ENCODE results near the gene POLR2I. TPM values are rescaled to one million over a fixed set of nuclear protein-coding genes. Genes with fewer than 3 reads are reported as not detected.

The POLR2I gene
- total and polyA plus RNA-seq, 2 of the 13 experiments (the other 11 are each of a cell fraction or from before 2014, with no cell fraction given): 40.5 to 104 TPM

DNA sequence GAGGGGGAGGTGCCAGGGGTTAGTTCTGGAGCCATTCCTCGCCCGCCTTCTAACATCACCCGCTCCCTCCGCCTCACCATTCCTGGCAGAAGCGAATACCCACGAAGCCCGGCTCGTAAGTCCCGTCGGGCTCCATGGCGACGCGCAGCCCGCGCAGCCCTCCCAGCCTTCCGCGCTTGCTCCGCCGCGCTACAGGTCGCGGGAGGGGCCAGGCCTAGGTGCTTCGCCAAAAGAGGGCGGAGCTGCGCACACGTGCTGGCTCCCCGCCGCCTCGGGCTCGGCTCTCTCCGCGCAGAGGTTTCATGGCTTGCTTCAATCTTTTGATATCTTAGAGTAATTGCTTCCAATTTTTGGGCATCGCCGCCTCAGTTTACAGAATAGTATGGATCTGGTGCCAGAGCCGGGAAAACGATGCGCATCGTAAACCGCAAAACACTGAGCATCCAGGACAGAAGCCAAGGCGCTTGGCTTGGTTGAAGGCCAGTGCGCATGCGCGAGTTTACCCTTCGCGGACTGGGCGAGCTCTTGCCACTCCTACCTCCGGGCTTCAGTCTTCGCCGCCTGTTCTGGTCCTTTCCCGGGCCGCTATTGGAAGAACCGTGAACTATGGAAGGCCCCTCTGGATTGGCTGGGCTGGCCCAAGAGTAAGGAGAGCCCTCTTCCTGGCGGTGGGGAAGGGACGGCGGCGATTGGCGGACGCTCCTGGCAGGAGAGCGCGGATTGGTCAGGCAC, at the start of gene POLR2I (continued):
- peak; percentile 78; the same call in 1 of the 2 replicates for TF ChIP-seq ZNF367 (CRISPR knock-in tag; IDR thresholded peaks at IDR 0.05; ENCODE audit: borderline replicate concordance)
- TF ChIP-seq ZMAT5 (CRISPR knock-in tag; IDR thresholded peaks at IDR 0.05; ENCODE audit: borderline replicate concordance, low read depth): no peak
- no peak for TF ChIP-seq ZNF296 (CRISPR knock-in tag; conservative IDR thresholded peaks at IDR 0.05)
- peak; percentile 72 for TF ChIP-seq ZNF598 (CRISPR knock-in tag; IDR thresholded peaks at IDR 0.05; ENCODE audit: borderline replicate concordance)
- no peak for TF ChIP-seq ZNF282 (IDR thresholded peaks at IDR 0.05; ENCODE audit: partially characterized antibody)
- TF ChIP-seq, protein P1, sequence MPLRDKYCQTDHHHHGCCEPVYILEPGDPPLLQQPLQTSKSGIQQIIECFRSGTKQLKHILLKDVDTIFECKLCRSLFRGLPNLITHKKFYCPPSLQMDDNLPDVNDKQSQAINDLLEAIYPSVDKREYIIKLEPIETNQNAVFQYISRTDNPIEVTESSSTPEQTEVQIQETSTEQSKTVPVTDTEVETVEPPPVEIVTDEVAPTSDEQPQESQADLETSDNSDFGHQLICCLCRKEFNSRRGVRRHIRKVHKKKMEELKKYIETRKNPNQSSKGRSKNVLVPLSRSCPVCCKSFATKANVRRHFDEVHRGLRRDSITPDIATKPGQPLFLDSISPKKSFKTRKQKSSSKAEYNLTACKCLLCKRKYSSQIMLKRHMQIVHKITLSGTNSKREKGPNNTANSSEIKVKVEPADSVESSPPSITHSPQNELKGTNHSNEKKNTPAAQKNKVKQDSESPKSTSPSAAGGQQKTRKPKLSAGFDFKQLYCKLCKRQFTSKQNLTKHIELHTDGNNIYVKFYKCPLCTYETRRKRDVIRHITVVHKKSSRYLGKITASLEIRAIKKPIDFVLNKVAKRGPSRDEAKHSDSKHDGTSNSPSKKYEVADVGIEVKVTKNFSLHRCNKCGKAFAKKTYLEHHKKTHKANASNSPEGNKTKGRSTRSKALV (CRISPR knock-in tag; IDR thresholded peaks at IDR 0.05): peak; percentile 81
- TF ChIP-seq, protein P2, sequence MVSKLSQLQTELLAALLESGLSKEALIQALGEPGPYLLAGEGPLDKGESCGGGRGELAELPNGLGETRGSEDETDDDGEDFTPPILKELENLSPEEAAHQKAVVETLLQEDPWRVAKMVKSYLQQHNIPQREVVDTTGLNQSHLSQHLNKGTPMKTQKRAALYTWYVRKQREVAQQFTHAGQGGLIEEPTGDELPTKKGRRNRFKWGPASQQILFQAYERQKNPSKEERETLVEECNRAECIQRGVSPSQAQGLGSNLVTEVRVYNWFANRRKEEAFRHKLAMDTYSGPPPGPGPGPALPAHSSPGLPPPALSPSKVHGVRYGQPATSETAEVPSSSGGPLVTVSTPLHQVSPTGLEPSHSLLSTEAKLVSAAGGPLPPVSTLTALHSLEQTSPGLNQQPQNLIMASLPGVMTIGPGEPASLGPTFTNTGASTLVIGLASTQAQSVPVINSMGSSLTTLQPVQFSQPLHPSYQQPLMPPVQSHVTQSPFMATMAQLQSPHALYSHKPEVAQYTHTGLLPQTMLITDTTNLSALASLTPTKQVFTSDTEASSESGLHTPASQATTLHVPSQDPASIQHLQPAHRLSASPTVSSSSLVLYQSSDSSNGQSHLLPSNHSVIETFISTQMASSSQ (IDR thresholded peaks at IDR 0.05; ENCODE audit: low read depth): no peak
- TF ChIP-seq, protein P2 (CRISPR knock-in tag; IDR thresholded peaks at IDR 0.05; ENCODE audit: borderline replicate concordance): peak; percentile 58; the same call in 1 of the 2 replicates
- TF ChIP-seq PRMT3 (CRISPR knock-in tag; IDR thresholded peaks at IDR 0.05; ENCODE audit: borderline replicate concordance, low read depth): no peak
- peak; percentile 70 for TF ChIP-seq EED (CRISPR knock-in tag; IDR thresholded peaks at IDR 0.05)
- TF ChIP-seq ZNF740 (CRISPR knock-in tag; IDR thresholded peaks at IDR 0.05): peak; percentile 76; the same call in 1 of the 2 replicates
- TF ChIP-seq ZFP36 (IDR thresholded peaks at IDR 0.05; ENCODE audit: borderline replicate concordance, low read depth, low read length, partially characterized antibody): no peak
- no peak for TF ChIP-seq SRF (IDR thresholded peaks at IDR 0.05; ENCODE audit: low read depth, low read length)
- peak; percentile 93 for TF ChIP-seq ZNF343 (CRISPR knock-in tag; IDR thresholded peaks at IDR 0.05)
- TF ChIP-seq LBX2 (CRISPR knock-in tag; IDR thresholded peaks at IDR 0.05; ENCODE audit: borderline replicate concordance): peak; percentile 62; the same call in 1 of the 2 replicates
- no peak for TF ChIP-seq EZH2 (conservative IDR thresholded peaks at IDR 0.05; ENCODE audit: low read depth, low read length)
- TF ChIP-seq ZNF337 (CRISPR knock-in tag; IDR thresholded peaks at IDR 0.05; ENCODE audit: borderline replicate concordance, low read depth): peak; percentile 91; the same call in 1 of the 2 replicates
- TF ChIP-seq CEBPB (IDR thresholded peaks at IDR 0.05; ENCODE audit: borderline replicate concordance, low read depth, low read length): no peak
- no peak for TF ChIP-seq FOXK2 (IDR thresholded peaks at IDR 0.05)
- no peak for TF ChIP-seq FOXM1 (CRISPR knock-in tag; IDR thresholded peaks at IDR 0.05)
- peak; percentile 44; the same call in 1 of the 2 replicates for TF ChIP-seq AKAP8 (CRISPR knock-in tag; IDR thresholded peaks at IDR 0.05)
- TF ChIP-seq ASH2L (IDR thresholded peaks at IDR 0.05; ENCODE audit: insufficient read length, low read depth, low read length): peak; percentile 92
